Head of caudate nucleus (tissue), 42 donors: ENCODE results near the gene PP2D1.
"Not testable (repeated sequence)": the region's sequence is repeated elsewhere in the genome, so short reads cannot be mapped to it uniquely, and the experiment has no call there.

Experiments
- DNase-seq, 42 donors: peaks; one replicate each; pipeline versions ENCODE4 v3.0.0 to v3.0.0-alpha.2; 2020 to 2021; ENCODE audit warnings: mixed read lengths in 7 of 42
- intact Hi-C: fragments of 100-400 bp; cut with DNase I; formaldehyde crosslinking; loops from one replicate; pipeline ENCODE4 v1.15.0; 2022

The PP2D1 gene

DNA sequence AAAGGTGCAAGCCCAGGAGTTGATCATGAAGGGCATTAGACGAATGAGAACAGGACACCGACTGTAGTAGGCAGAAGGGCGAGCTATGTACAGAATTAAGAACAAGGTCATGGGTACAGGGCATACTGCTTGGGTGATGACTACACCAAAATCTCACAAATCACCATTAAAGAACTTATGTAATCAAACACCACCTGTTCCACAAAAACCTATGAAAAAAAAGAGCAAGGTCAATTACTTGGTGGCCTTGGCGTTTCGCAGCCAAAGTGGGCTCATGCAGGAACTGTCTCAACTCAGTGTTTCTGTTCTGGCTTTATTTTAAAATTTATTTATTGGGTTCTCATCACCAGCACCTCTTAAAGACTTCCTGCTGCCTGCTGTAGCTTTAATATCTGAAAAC, 30.3 kb upstream of the PP2D1 start:
- intact Hi-C loops: loop anchor here (5.0 to 10.0 kb wide), 2 partner anchors 95 to 142 kb away; partner anchors contain the start of genes RAB5A and SGO1
- no peak for DNase-seq

DNA sequence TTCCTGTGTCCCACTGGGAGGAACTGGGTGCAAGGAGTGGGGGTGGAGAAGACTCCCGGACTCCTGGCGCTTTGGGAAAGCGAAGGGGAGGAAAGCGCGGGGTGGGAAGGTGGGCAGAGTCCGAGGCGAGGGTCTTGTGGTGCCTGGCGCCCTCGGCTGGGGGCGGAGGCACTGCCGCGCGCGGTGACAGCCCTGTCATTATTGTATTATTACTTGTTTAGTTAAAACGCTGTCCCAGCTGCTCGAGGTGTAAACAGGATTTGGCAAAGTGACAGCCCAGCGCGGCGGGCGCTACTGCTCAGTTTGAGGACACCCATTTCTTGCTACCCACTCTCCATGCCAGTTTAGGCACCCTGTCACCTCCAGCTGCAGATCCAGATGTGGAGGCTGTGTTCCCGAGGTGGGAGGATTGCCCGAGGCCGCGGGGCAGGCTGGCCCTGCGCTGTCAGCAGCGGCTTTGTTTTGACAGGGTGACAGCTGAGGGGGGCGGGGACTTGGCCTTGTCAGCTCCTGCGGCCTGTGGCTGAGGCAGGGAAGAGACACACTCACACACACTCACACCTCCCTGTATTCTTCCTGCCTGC, 29.2 kb upstream of the PP2D1 start:
- DNase-seq: peak; percentile 89 to 98 (median 95)
- intact Hi-C loops: loop anchor here (5.0 to 10.0 kb wide), 2 partner anchors 94 to 144 kb away; partner anchors contain the start of genes RAB5A and SGO1

DNA sequence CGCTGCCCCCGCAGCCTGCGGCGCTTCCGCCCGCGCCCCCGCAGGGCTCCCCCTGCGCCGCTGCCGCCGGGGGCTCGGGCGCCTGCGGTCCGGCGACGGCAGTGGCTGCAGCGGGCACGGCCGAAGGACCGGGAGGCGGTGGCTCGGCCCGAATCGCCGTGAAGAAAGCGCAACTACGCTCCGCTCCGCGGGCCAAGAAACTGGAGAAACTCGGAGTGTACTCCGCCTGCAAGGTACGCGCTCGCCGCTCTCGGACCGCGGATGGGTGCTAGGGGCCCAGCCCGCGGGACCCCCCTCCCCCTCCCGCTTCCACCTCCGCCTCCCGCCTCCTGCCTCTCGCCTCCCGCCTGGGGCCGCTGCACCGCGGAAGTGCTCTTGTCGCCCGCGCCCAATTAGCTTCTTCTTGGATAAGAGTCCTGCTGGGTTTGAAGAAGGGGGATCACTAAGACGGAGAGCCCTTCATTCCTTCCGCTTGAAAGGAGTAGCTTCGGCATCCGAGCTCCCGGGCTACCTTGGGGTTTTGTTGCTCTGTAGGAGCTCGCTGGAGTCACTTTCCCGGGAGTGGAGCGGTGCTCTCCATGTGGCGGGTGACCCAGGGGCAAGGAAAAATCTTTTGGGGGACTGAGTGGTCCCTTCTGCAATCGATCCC, 28.6 kb upstream of the PP2D1 start:
- DNase-seq: peak; percentile 58 to 92 (median 82)
- intact Hi-C loops: loop anchor here (5.0 to 10.0 kb wide), 2 partner anchors 93 to 144 kb away; partner anchors contain the start of genes RAB5A and SGO1

DNA sequence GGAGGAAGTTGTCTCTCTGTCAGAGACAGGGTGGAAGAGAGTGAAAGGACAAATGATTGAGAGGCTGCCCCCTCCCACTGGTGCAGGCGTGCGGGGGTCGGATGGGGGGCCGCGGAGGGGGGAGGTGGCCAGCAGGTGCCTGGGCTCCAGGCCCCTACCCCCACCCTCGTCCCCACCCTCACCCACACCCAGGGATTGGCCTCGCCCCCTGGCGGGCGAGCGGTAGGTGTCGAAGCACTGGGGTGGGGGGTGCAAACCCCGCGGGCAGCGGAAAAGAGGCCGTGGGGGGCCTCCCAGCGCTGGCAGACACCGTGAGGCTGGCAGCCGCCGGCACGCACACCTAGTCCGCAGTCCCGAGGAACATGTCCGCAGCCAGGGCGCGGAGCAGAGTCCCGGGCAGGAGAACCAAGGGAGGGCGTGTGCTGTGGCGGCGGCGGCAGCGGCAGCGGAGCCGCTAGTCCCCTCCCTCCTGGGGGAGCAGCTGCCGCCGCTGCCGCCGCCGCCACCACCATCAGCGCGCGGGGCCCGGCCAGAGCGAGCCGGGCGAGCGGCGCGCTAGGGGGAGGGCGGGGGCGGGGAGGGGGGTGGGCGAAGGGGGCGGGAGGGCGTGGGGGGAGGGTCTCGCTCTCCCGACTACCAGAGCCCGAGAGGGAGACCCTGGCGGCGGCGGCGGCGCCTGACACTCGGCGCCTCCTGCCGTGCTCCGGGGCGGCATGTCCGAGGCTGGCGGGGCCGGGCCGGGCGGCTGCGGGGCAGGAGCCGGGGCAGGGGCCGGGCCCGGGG, 27.9 kb upstream of the PP2D1 start, which contains the start of gene KAT2B:
Gene KAT2B, plus strand, starts transcription at position 682 of the 783 bp plus-strand sequence. Its CDS starts 32 bp downstream, at position 714.
- DNase-seq: peak; percentile 68 to 94 (median 86)
- intact Hi-C loops: loop anchor here (5.0 to 10.0 kb wide), 2 partner anchors 93 to 145 kb away; partner anchors contain the start of genes RAB5A and SGO1

DNA sequence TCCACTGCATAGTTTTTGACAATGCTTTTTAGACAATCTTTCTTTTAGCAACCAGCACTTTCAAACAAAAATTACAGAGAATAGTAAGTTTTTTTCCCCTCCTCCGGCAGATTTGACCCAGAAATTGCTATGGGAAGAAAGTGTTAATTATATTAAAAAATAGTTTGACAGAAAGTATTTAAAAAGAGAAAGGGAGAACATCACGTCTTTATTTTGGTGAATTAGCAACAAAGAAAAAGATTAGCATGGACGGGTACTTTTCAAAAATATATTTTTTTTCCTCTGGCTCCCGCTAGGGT, 27.4 kb upstream of the PP2D1 start:
- DNase-seq: no peak
- intact Hi-C loops: no loop called here

DNA sequence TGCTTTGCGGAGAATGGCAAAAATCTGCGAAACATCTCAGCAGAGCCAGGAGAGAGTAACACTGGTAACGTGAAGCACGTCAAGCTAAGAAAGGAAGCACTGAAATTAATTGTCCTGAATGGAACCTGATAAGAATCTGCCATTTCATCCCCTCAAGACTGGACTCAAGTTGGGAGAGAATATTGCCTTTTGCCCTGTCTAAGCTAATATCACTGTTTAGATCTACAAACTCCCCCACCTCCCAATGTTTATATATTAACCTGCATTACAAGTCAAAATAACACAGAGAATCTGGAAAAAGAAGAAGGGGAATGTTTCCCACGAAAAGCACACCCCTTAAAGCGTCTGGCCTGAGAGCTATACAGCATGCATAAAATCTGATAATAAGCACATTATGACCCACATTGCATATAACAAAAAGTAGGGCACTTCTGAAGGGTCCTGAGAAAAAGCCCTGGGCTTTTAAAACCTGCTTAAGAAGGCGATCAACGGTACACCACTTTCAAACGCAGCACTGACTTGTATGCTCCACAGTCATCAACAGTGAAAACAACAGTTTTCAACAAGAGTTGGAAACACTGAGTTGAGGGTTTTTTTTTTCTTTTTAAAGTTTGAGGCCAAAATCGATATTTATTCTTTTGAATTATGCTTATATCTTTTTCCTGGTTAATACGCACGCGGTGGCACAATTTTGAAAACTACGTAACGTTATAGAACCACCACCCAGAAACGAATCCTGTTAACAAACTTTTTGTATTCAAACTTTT, 26.8 kb upstream of the PP2D1 start:
- peak in 1 of 42 donors; percentile 41 for DNase-seq
- intact Hi-C loops: no loop called here

DNA sequence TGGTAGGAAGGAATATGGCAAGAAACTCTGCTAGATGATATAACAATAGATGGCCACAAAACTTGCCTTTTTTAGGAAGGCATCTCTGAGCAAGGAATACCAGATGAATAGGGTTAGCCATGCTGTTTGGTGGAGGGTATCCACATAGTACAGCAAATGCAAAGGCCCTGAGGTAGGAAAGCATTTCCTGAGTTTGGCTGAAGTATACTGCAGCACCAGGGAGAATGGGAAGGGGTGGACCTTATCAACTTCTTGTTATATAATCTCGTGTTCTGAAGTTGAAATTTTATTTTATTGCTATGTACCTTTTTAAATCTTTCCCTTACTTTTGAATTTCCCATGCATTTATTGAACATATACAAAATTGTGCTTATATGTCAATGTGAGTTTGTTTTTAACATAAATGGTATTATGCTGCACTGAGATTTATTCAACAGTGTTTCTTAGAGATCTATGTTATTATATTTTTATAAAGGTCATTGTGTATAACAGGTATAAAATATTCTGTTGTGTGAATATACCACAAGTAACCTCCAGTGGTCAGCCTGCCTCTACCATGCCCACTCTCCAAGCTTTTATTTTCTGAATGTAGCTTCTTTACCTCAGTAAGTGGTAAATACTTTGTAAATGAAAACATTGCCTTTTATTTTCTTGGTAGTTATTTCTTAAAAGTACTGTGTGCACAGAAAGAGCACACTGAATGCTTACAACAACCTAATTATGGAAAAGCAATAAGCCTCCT, 25.4 kb upstream of the PP2D1 start:
- DNase-seq: no peak
- intact Hi-C loops: no loop called here

DNA sequence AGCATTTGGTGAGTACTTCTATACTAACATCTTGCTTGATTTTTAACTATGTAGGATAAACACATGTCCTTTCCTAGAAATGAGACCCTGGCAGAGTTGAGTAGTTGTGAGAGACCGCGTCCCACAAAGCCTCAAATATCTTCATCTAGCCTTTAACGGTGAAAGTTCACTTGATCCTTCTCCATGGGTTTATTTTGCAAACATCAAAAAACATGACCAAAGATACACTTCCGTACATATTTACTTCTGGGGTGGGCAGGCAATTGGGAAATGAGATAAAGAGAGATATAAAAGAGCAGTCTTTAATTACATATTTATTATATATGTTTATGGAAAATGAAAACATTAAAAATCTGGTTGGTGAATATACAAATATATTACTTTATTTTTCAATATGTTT, 23.0 kb upstream of the PP2D1 start:
- DNase-seq: no peak
- intact Hi-C loops: no loop called here

DNA sequence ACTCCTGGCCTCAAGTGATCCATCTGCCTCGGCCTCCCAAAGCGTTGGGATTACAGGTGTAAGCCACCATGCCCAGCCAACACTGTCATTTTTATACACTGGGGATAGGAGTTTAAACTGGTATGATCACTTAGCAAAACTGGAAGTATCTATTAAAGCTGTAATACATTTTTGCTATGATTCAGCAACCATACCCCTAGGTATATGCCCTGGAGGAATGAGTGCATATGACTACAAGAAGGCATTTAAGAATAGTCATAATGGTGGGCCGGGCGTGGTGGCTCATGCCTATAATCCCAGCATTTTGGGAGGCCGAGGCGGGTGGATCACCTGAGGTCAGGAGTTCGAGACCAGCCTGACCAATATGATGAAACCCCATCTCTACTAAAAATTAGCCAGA, 19.9 kb upstream of the PP2D1 start:
- intact Hi-C loops, DNase-seq: not testable (repeated sequence)

DNA sequence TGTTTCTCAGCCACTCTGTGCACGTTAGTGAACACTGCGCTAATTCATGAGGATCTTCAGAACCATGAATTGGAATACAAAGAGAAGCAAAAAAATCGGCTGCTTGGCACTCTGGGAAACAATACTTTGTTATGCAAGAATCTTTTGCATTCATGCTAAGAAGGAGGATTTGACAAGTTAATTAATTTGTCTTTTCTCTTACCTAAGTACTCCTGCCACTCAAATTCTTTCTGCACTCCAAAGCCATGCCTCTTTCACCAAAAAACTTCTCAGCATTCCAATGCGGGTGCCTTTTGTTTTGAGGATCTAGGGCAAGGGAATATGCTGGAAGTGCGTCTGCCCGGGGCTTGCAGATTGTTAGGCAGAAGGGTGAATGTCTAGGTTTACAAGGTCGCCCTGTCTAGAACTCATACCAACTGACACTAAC, 16.9 kb upstream of the PP2D1 start:
- intact Hi-C loops: no loop called here
- peak in 17 of 42 donors; percentile 6 to 64 (median 35) for DNase-seq

DNA sequence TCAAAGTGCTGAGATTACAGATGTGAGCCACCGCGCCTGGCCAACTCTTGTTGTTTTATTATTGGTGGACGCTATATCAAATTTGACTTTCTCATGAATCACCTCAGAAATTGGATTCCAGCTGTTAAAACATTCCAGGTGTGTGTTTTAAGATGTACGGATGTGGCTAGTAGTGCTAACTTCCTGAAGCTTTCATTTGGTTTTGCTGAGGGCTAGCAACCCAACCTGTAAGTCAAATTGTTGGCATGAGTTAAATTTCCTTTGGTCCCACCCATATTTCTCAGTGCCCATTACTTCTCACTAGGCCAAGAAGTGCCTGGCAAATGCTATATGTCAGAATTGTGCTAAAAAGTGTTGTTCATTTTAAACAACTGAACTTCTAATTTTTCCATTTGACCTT, 15.1 kb upstream of the PP2D1 start:
- intact Hi-C loops: no loop called here
- DNase-seq: no peak

DNA sequence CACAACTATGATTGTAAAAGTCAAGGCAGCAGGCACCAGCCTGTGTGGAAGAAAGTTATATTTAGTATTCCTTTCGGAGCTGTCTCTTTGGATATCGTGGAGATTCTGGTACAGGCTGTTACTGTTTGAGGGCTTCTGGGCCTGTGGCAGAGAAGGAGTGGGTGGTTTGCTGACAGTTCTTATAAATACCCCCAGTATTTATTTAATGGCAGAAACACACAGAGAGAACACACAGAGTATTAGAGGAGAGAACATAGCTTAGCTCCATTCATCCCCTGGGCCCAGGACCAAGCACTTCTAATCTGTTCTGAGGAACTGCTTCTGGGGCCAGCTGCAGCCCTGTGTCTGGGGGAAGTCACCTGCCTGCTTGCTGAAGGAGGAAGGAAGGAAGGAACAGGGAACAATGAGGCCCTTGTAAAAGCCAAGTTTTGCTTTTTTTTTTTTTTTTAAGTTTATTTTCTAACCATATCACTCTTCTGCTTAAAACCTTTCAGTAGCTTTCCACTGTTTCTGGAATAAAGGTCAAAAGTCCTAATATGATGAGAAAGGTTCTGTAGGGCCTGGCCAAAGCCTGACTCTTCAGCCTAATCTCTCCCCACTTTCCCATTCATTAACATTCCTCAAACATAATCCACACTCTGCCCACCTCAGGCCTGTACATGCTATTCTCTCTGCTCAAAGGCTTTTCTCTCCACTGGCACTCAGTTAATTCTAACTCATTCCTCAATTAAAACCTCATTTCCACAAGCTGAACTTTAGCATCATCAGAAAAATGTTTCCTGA, 11.8 kb upstream of the PP2D1 start:
- DNase-seq: peak in 39 of 42 donors; percentile 19 to 73 (median 45)
- intact Hi-C loops: no loop called here

DNA sequence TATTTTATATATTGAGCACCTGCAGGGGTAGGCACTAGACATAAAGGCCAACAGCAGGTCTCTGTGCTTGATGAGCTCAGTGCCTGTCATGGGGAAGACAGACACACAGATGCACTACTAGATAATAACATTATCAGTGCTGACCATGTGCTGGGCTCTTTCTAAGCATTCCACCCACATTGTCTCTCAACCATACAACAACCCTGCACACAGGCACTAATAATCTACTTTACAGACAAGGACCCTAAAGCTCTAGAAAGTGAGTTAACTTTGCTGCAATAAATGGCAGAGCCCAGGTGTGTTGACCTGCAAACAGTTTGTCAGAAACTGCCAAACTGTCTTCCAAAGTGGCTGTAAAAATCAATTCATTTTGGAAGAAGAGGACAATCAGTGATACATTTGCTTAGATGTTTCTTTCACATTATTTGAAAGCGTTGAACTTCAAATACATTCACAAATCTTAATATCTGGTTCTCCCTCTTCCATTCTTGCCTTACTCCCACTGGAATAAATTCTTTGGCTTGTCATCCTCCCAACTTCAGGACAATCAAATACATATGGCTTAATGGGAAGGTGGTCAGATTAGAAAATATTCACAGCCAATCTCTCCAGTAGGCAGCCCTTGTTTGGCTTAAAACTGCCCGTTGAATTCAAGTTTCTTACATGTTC, 11.0 kb upstream of the PP2D1 start:
- DNase-seq: no peak
- intact Hi-C loops: no loop called here

DNA sequence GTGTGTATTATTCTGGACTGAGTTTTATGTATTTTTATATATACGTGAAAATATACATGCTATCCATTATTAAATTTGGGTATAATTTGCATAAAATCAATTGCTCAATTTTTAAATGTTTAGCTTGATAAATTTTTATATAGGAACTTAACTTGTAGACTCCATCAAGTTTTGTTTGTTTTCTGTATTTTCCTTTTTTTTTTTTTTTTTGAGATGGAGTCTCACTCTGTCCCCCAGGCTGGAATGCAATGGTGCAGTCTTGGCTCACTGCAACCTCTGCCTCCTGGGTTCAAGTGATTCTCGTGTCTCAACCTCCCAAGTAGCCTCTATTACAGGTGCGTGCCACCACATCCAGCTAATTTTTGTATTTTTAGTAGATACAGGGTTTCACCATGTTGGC, 4.0 kb upstream of the PP2D1 start:
- DNase-seq, intact Hi-C loops: not testable (repeated sequence)

DNA sequence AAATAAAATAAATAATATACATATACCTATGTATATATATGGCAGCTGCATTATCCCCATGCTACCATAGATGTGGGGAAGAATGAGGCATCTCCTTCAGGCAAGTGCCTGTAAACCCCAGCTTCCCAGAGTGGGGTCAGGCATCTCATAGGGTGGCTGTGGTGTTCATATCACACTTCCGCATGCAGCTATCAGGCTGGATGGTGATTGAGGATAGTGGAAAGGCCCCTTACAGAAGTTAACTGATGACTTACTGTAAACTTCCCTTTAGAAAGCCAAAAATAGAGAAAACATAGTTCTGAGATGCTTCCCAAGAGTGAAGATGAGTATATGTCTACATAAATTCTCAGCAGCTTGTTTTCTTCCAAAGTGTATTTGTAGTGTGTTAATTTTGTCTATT, 3.5 kb upstream of the PP2D1 start:
- intact Hi-C loops: no loop called here
- DNase-seq: no peak

DNA sequence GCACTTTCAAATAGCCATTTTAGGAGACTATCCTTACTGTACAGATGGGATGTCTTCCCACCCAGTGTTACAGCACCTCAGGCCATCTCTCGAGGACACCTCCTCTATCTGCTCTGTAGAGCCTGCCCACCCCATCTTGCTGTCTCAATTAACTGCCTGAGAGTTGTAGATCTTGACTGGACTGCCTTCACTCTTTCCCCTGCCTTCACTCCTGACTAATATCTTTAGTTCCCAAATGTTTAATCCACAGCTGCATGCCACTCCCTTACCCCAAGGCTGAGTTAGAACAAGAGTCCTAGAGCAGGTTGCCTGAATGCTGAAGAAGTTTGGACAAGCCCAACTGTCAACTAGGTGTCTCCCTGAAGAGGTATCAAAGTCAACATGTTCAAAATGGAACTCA, 1.3 kb upstream of the PP2D1 start:
- DNase-seq: no peak
- intact Hi-C loops: no loop called here

DNA sequence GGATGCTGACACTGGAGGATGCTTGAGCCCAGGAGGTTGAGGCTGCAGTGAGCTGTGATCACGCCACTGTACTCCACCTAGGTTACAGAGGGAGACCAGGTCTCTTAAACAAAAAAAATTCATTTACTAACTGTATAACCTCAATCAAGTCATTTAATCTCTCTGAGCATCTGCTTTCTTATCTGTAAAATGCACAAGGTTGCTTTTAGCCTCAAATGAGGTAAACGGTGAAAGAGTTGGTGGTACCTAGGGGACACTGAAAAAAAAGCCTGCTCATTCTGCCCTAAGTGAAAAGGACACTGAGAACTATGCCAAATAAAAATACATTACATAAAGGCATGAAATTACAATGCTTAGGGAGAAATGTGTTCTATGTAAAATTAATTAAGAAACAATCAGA, 3.4 kb downstream of the PP2D1 start:
- intact Hi-C loops: no loop called here
- DNase-seq: no peak
